ENCODE measurements around the gene TSPEAR. TPM values are rescaled to one million over a fixed set of nuclear protein-coding genes. Genes with fewer than 3 reads are reported as not detected.
"Not testable (repeated sequence)": the region's sequence is repeated elsewhere in the genome, so short reads cannot be mapped to it uniquely, and the experiment has no call there.

TSPEAR gene
- total RNA-seq, 1 donor from 2014 or later: 0.13 TPM

DNA sequence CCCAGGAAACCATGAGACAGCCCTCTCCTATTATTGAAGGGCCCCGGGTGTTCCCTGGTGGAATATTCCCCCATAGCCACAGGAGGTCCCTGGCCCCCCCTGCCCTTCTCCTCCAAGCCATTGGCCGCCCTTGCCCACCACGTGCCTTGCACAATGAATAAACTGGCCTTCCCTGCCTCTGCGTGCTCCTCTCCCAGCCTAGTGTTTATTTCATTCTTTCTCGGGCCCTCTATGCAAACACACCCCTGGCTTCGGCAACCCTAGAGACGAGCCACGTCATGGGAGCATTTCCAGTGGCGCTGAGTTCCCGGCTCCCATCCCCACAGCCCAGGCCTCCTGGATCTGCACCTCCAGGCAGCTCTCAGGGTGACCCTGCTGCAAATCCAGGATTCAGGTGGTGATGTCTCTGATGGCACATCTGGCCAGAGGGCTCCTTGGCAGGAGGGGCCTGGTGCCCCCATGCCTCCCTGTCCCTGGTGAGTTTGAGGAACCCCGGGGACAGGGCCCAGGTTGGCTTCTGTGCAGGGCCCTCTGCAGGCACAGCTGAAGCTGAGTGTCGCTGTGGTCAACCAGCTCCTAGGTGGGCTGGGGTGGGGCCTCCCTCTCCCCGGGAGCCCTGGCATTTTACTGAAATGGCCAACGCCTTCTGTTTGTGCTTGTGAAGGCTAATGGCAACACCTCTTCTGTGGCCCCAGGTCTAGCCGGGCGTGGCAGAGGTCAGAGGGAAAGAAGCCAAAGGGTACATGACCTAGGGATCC is 8.2 kb downstream of the TSPEAR start:
- no peak for DNase-seq (ENCODE audit: low read depth in 2 of 2)

DNA sequence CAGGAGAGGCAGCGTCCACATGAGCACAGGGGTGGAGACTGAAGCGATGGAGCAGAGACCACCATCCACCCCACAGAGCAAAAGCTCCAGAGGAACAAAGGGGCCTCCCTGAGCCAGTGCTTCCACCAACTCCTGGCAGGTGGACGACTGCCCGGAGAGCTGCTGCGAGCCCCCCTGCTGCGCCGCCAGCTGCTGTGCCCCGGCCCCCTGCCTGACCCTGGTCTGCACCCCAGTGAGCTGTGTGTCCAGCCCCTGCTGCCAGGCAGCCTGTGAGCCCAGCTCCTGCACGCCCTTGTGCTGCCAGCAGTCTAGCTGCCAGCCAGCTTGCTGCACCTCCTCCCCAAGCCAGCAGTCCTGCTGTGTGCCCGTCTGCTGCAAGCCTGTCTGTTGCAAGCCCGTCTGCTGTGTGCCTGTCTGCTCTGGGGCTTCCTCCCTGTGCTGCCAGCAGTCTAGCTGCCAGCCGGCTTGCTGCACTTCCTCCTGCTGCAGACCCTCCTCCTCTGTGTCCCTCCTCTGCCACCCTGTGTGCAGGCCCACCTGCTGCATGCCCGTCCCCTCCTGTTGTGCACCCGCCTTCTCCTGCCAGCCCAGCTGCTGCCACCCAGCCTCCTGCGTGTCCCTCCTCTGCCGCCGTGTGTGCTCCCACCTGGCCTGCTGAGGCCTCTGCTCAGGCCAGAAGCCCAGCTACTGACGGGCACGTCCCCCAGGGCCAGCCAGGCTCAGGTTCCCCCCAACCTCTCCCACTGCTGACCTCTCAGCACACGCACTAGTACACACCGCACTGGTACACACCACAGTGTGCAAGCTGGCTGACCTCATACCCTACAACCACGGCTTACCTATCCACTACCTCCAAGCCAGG is 9.0 kb downstream of the TSPEAR start:
- DNase-seq (ENCODE audit: low read depth in 2 of 2): no peak

DNA sequence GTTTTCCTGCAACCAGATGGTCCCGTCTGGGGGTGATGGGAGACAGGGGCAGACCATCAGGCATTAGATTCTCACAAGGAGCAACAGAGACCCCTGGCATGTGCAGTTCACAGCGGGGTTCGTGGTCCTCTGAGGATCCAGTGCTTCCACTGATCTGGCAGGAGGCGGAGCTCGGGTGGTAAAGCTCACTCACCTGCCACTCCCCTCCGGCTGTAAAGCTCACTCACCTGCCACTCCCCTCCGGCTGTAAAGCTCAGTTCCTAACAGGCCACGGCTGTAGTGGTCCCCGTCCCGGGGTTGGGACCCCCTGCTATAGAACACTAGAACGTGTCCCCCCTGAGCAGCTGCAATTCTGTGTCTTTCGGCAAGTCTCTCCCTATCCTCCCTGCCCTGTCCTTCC is 9.8 kb downstream of the TSPEAR start:
- no peak for DNase-seq (ENCODE audit: low read depth in 2 of 2)

DNA sequence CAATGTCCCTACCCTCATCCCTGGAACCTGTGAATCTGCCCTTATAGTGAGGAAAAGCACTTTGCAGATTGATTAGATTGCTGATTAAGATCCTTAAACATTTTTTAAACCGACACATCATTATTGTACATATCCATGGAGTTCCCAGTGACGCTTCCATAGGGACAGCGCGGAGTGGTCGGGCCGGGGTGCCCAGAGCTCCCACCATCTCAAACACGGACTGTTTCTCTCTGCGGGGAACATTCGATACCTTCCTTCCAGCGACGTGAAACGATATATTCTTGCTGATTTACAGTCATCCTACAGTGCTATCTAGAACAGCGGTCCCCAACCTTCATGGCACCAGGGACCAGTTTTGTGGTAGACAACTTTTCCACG is 10.4 kb downstream of the TSPEAR start:
- no peak for DNase-seq (ENCODE audit: low read depth in 2 of 2)

DNA sequence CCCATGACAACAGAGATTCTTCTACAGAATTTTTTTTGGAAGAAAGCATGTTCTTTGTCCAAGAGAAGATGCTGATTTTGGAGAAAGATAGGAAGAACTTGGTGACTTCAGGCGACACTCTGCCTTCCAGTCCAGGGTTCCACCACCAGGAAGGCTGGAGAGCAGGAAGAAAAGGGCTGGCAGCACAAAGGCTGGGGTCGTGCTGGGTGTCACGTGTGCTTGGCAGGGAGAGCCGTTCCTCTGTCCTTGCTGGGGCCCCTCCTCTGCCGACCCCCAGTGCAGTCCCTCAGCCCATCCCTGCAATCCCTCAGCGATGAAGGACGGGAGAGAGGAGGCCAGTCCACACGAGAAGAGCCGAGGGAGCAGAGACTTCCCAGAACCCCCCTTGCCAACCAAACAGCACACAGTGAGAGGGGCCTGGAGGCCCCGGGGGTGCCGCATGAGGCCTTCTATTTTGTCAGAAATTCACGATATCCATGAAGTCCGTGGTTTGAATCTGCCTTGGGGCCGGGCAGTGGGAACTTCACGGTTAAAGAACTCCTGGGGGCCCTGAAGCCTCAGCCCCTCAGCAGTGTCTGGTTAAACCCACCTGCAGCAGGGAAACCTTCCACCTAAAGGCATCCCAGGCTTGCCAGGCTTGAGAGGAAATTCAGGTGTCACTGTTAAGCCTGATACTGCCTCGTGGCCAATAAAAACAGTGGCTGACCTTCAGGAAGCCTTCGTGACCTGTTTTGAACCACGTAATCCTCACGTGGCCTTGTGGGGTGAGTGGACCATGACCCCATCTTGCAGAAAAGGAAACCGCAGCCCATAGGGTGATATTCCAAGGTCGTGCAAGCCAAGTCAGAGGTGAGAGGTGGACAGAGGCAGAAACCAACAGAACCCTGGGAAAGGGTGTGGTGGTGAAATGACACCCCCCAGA is 11.0 kb downstream of the TSPEAR start:
- DNase-seq (ENCODE audit: low read depth in 2 of 2): no peak

DNA sequence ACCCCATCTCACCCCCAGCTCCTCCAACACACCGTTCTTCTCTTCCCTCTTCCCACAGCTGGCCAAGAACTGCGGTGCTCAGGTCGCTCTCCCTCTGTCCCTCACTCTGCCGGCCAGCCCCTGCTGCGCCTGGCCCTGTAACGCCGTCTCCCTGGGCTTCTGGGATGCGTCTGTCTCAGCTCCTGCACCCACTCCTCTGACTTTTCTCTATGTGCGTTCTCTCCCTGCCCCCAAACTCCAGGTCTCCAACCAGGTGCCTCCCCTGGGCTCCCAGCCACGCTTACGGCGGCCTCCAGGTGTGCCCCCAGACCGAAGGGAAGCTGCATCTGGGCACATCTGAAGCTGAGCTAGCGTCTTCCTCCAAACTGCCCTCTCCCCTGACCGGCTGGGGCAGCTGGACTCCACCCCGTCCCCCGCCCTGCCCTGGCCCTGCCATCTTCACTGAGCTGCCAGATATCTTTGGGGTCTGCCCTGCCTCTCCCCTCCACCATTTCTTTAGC is 11.8 kb downstream of the TSPEAR start:
- DNase-seq (ENCODE audit: low read depth in 2 of 2): no peak

DNA sequence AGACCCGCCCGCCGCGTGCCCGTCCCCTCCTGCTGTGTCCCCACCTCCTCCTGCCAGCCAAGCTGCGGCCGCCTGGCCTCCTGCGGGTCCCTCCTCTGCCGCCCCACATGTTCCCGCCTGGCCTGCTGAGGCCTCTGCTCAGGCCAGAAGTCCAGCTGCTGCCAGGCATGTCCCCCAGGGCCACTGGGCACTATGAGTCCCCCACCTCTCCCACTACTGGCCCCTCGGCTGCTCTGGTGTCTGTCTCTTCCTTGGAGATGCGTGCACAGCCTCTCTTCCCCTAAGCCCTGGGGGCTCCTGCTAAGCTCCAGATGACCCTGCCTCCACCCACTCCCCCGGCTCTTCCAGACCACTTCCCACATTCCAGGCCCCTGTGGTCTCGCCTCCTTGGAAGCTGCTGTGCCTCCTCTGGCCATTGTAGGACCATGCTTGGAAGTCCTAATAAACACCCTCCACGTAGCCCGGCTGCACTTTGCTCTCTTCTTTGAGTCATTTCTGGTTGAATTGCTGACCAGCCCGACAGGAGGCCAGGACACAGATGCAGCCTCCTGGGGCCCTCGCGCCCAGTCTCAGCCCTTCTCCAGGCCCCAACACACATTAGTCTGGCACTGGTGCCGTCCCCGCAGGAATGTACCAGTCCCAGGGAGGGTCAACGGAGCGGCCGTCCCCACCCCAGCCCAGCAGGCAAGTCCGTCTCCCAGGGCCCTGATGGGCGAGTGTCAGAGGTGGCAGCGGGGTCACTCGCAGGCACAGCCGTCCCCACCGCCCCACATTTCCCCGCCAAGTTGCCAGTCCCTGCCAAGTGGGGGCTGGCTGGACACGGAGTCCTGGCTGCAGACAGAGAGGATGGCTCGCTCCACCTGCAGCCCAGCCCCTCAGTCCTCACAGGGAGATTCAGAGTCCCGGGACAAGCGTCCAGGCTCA is 13.3 kb downstream of the TSPEAR start:
- DNase-seq (ENCODE audit: low read depth in 2 of 2): no peak

DNA sequence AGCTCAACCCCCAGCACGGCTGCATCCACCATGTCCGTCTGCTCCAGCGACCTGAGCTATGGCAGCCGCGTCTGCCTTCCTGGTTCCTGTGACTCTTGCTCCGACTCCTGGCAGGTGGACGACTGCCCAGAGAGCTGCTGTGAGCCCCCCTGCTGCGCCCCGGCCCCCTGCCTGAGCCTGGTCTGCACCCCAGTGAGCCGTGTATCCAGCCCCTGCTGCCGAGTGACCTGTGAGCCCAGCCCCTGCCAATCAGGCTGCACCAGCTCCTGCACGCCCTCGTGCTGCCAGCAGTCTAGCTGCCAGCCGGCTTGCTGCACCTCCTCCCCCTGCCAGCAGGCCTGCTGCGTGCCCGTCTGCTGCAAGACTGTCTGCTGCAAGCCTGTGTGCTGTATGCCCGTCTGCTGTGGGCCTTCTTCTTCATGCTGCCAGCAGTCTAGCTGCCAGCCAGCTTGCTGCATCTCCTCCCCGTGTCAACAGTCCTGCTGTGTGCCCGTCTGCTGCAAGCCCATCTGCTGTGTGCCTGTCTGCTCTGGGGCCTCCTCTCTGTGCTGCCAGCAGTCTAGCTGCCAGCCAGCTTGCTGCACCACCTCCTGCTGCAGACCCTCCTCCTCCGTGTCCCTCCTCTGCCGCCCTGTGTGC is 14.1 kb downstream of the TSPEAR start, which contains the start of gene KRTAP10-12:
TSS of gene KRTAP10-12 (plus strand) at position 1 of the 639 bp plus-strand sequence. CDS start at position 31, 30 bp downstream.
- not testable (repeated sequence) for DNase-seq (ENCODE audit: low read depth in 2 of 2)

DNA sequence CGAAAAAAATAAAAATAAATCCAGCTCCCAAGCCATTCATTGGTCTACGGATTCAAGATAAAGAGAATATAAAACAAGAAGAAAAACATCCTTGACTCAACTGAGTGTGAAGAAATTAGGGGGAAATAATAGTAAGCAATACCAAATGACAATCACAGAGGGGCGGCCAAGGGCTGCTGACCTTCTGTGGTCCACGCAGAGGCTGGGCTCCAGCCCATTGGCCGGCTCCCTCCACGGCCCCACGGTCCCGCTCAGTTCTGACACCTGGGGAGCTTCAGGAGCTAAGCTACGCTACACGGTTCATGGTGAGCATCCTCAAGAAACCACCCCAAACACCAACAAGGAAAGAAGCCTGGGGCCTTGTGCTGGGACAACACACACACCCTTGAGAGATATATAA is 14.8 kb downstream of the TSPEAR start:
- DNase-seq (ENCODE audit: low read depth in 2 of 2): no peak

DNA sequence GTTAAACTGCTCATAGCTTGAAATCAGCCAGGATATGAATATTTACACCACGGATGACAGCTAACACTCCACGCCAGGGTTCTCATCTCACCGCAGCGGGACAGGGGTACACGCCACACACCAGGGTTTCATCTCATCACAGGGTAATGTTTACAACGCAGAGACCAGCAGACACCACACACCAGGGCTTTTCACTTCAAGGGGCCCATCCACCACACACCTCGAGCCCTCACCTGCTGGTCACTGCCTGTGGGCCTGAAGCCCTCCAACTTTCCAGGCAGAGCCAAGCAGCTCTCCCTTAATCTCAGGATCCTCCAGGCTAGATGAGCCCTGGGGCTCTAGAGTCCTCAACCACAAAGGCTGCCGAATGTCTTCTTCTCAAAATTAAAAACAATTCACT is 15.7 kb downstream of the TSPEAR start:
- DNase-seq (ENCODE audit: low read depth in 2 of 2): no peak

DNA sequence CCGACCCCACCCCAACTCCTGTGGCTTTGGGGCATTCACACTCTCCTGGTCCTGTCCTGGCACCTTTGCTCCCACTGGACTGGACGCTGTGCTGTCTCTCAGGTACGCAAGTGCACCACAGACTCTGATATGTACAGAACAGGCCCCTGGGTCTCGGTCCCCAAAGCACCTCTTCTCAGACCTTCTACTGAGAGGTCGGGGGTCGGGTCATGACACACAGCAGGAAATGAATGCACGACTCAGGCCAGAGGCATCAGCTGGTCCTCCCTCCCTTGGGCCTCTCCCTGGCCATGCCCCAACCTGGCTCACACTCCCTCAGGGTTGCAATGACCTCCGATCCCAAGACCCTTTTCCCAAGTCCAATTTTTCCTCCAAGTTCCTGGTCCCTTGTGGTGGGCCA is 16.2 kb downstream of the TSPEAR start:
- no peak for DNase-seq (ENCODE audit: low read depth in 2 of 2)

DNA sequence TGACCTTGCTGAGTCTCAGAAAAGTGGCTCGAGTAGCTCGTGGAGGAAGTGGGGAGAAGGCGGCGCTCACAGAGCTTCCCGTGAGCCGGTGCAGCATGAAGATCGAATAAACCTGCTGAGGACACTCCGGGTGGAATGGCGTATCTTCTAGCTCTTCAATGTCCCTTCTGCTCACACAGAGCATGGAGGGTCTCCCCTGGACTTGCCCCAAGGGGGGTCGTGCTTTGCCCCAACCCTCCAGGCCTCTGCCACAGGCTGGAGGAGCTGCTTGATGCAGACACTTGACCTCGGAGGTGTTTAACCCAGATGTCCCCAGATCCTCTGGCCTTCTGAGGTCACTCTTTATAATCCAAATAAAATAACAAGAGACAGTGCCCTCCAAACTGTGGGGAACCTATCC is 16.6 kb downstream of the TSPEAR start:
- no peak for DNase-seq (ENCODE audit: low read depth in 2 of 2)

DNA sequence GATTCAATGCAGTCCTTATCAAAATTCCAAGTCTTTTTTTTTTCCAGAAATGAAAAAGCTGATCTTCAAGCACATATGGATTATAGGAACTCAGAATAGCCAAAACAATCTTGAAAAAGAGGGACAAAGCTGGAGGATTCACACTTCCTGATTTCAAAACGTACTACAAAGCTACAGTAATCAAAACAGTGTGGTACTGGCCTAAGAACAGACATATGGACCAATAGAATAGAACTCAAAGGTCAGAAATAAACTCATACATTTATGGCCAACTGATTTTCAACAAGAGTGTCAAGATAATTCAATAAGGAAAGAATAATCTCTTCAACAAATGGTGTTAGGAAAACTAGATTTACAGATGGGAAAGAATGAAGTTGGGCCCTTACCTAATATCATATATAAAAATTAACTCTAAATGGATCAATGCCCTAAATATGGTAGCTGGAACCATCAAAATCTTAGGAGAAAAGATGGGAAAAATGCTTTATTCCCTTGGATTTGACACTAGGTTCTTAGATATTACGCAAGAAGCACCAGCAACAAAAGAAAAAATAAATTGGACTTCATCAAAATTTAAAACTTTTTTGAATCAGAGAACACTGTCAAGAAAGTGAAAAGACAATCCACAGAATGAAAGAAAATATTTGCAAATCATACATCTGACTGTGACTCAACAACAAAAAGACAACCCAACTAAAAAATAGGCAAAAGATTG is 18.4 kb downstream of the TSPEAR start:
- no peak for DNase-seq (ENCODE audit: low read depth in 2 of 2)

DNA sequence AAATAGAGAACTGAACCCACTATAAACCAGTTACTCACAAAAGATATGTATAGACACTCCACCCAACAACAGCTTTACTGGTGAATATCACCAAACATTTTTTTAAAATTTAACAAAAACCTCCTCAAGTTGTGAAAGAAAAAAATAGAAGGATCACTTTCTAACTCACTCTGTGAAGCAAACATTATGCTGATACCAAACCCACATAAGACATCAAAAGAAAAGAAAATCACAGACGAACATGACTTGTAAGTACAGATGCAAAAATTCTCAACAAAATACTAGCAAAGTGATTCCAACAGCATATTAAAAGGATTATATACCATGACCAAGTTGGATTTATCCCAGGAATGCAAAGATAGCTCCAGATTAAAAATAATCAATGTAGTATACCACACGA is 19.7 kb downstream of the TSPEAR start:
- no peak for DNase-seq (ENCODE audit: low read depth in 2 of 2)

DNA sequence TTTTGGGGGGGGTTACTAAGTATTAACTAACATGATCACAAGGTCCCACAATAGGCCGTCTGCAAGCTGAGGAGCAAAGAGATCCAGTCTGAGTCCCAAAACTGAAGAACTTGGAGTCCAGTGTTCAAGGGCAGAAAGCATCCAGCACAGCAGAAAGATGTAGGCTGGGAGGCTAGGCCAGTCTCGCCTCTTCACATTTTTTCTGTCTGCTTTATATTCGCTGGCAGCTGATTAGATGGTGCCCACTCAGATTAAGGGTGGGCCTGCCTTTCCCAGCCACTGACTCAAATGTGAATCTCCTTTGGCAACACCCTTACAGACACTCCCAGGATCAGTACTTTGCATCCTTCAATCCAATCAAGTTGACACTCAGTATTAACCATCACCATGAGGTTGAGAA is 21.6 kb downstream of the TSPEAR start:
- DNase-seq (ENCODE audit: low read depth in 2 of 2): not testable (repeated sequence)

DNA sequence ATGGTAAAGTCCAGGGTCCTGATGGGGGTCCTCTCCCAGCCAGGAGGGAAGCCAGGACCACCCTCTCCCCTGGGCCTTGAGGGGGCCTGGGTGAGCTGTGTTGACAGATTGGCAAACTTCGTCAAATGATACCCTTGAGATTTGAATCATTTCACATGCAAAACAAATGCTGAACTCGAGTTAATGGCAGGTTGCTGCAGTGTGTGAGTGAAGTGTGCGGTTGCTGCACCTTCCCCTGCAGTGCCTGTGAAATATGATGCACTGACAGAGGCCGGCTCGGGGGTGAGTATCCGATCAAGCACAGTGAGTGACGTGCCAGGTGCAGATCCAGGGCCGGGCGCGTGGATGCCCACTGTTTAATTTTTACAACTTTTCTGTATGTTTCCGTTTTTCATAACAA is 23.7 kb downstream of the TSPEAR start:
- no peak for DNase-seq (ENCODE audit: low read depth in 2 of 2)

DNA sequence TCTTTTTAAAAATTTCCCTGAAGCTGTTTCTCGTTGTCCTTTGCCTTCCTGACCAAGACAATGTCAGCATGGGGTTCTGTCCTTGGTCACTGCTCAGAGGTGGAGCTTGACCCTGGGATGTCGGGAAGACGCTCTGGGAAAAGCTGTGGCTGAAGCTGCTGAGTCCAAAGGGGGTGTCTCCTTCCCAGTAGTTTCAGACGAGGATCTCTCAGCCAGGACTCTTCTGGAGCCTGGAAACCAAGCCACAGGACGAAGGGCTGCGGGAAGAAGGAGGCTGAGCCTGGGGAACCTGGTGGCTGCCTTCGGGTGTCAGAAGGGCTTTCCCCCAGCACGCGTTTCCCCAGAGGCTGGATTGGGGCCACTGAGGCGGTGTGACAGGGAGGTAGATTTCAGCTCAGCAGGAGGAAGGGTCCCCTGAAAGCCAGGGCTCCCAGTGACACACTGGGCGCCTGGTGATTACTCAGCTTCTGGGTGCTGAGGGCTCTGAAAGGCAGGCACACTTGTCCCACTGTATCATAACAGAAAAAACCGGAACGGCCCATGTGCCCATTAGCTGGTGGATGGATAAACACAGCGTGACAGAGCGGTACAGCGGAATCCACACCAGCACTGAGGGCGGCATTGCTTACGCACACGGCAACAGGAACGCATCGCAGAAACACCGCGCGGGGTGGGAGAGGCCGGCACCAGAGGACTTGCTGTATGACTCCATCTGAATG is 24.4 kb downstream of the TSPEAR start:
- DNase-seq (ENCODE audit: low read depth in 2 of 2): no peak

DNA sequence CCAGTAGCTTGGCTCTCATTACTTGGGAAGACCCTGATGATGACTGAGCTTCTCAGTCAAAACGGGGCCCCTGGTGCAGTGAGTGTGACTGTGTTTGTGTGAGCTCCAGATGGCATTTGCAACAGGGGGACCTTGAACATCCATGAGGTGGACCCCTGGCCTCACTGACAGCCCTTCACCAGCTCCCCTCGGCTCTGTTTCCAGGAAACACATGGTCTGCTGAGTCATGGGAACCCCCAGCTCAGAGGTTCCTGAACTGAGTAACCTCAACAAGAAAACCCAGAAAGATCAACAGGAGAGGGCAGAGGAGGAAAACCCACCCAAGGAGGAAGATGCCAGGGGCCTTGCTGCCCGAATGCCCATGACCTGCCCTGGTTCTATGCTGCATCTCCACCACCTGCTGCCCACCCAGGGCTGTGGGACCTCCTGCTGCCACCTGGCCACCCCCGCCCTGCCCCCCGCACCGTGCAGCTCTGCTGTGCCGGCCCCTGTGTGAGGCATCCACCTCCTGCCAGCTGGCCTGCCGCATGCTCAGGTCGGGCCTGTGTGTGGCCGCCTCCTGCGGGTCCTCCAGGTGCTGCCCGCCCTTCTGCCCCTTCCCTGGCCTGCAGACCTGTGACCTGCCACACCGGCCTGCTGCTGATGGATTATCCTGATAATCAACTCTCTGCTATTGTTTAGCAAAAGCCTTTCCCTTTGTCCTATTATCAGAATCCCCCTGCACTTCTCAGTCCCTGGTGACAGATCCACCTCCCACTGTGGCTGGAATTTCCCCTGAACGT is 25.2 kb downstream of the TSPEAR start:
- DNase-seq (ENCODE audit: low read depth in 2 of 2): peak; percentile 38 to 57

All from dermis microvascular lymphatic vessel endothelial cell (primary cell).